Caco-2 (cell line): ENCODE measurements around the gene HPDL. TPM values are rescaled to one million over a fixed set of nuclear protein-coding genes. Genes with fewer than 3 reads are reported as not detected.
"Not testable (repeated sequence)": the region's sequence is repeated elsewhere in the genome, so short reads cannot be mapped to it uniquely, and the experiment has no call there.

Experiments
- BruUV-seq: library from RNA; stranded (reverse); fragments of 400-500 nt; replicated peaks from 2 replicates; lab custom pipeline; 2021; lab: Mats Ljungman, UMichigan
- CTCF ChIA-PET: fragments of 300-600 bp; sonication (Branson Sonifier 250); formaldehyde crosslinking; loops from one replicate; lab custom pipeline; 2022; ENCODE audit warnings: antibody characterized with exemption; lab: Charles Lee
- POLR2A ChIA-PET: fragments of 300-600 bp; sonication (Branson Sonifier 250); formaldehyde crosslinking; loops from one replicate; lab custom pipeline; 2022; ENCODE audit warnings: antibody characterized with exemption; lab: Charles Lee
- DNase-seq, 2 experiments: peaks; one replicate each; pipeline versions ENCODE4 v3.0.0 to v3.0.0-alpha.2; 2020 to 2022
- H3K27me3 ChIP-seq: replicated peaks from 2 replicates; pipeline ENCODE4 v1.6.0; 2011; ENCODE audit warnings: low read length; ENCODE audit not compliant: control insufficient read depth, insufficient read depth
- H3K36me3 ChIP-seq: 2 replicates; pipeline ENCODE4 v1.5.1; 2011; ENCODE audit warnings: low read length; ENCODE audit not compliant: control insufficient read depth, insufficient read depth
- H3K4me1 ChIP-seq: fragments of 250-450 bp; sonication (Bioruptor Pico); 2 replicates; pipeline ENCODE4 v1.5.1; 2020; ENCODE audit warnings: mild to moderate bottlenecking
- H3K4me3 ChIP-seq: 2 replicates; pipeline ENCODE4 v1.5.1; 2011; ENCODE audit warnings: low read depth, mild to moderate bottlenecking, control low read depth, low read length
- H3K9me3 ChIP-seq: fragments of 250-450 bp; sonication (Bioruptor Pico); 2 replicates; pipeline ENCODE4 v1.5.1; 2020; ENCODE audit warnings: mild to moderate bottlenecking, moderate library complexity
- H3K27ac Mint-ChIP-seq: one replicate; pipeline ENCODE4 v1.8.0; 2022; ENCODE audit warnings: mixed read lengths; ENCODE audit not compliant: unreplicated experiment
- H3K27me3 Mint-ChIP-seq: one replicate; pipeline ENCODE4 v1.8.0; 2022; ENCODE audit warnings: mixed read lengths; ENCODE audit not compliant: insufficient read depth, unreplicated experiment
- H3K36me3 Mint-ChIP-seq: one replicate; pipeline ENCODE4 v1.8.0; 2022; ENCODE audit warnings: mild to moderate bottlenecking, mixed read lengths; ENCODE audit not compliant: insufficient read depth, unreplicated experiment
- H3K4me1 Mint-ChIP-seq: one replicate; pipeline ENCODE4 v1.8.0; 2022; ENCODE audit warnings: low read depth, mixed read lengths; ENCODE audit not compliant: unreplicated experiment
- H3K4me3 Mint-ChIP-seq: one replicate; pipeline ENCODE4 v1.8.0; 2022; ENCODE audit warnings: mild to moderate bottlenecking, moderate library complexity, mixed read lengths; ENCODE audit not compliant: unreplicated experiment
- H3K9me3 Mint-ChIP-seq: one replicate; pipeline ENCODE4 v1.8.0; 2022; ENCODE audit warnings: mixed read lengths; ENCODE audit not compliant: unreplicated experiment
- CTCF ChIP-seq, 2 experiments: fragments of 200-600 bp in 1 of 2; IDR thresholded peaks; 1 replicate in 1 of 2; 2 replicates in 1 of 2; pipeline versions ENCODE4 v1.5.1 to v1.8.0; 2011 to 2022; ENCODE audit warnings: antibody characterized with exemption in 1 of 2, control low read depth in 1 of 2, inconsistent platforms in 1 of 2, low read depth in 1 of 2, low read length in 1 of 2, mild to moderate bottlenecking in 1 of 2, moderate library complexity in 1 of 2; ENCODE audit not compliant: insufficient read depth in 1 of 2, severe bottlenecking in 1 of 2, unreplicated experiment in 1 of 2
- intact Hi-C: fragments of 100-400 bp; cut with micrococcal nuclease; formaldehyde crosslinking; loops from one replicate; pipeline ENCODE4 v1.10.0; 2022; ENCODE audit not compliant: unreplicated experiment
- total RNA-seq: library from RNA; stranded (reverse); gene quantifications from 2 replicates; pipeline ENCODE4 v1.2.3, GENCODE V29; 2022

HPDL gene
- total RNA-seq, 1 experiment from 2014 or later = 90.6 TPM

- Mint-ChIP-seq H3K36me3 (no peaks in the 10 kb centered on the region), H3K4me1 (peaks cover 20% of the 10 kb centered on the region), H3K27ac (no peak overlapping the region), H3K27me3 (no peaks in the 10 kb centered on the region), H3K9me3 (no peaks in the 10 kb centered on the region), H3K4me3 (no peak overlapping the region)
- Histone ChIP-seq H3K4me3 (no peak overlapping the region), H3K4me1 (no peaks in the 10 kb centered on the region), H3K36me3 (no peaks in the 10 kb centered on the region), H3K9me3 (no peaks in the 10 kb centered on the region), H3K27me3 (no peaks in the 10 kb centered on the region)
- TF ChIP-seq CTCF (IDR thresholded peaks at IDR 0.05; ENCODE audit: insufficient read depth in 1 of 2, low read depth in 1 of 2, low read length in 1 of 2, severe bottlenecking in 1 of 2, unreplicated experiment in 1 of 2) = peak; percentile 39 to 40
- BruUV-seq = no TSS peak
- ChIA-PET POLR2A (interaction anchor here (0.7 to 1.1 kb wide), 2 partner anchors 70 to 131 kb away, joined by 3 to 5 read pairs; partner anchors contain the start of gene TESK2), CTCF (interaction anchor here (1.5 to 1.6 kb wide), 3 partner anchors 131 to 135 kb away, joined by 3 to 13 read pairs (median 9); partner anchors contain the start of gene TESK2)
- DNase-seq = peak in 1 of 2 experiments; percentile 53
- intact Hi-C loops = loop anchor here (1.0 to 5.0 kb wide), 2 partner anchors 37 to 131 kb away; partner anchors contain the start of gene TESK2
These were observed 33.3 kb downstream of the HPDL start for GRCh38 chr1:45359882-45360513.

- POLR2A ChIA-PET = interaction anchor here (1.1 kb wide), 1 partner anchor 130 kb away, joined by 5 read pairs; the partner anchor contains the start of gene TESK2
- H3K27ac Mint-ChIP-seq = not testable (repeated sequence)
These were observed 34.3 kb downstream of the HPDL start for GRCh38 chr1:45360981-45361380.

GRCh38 chr1:45364294-45364693, 37.6 kb downstream of the HPDL start:
- no peak for DNase-seq
- Histone ChIP-seq H3K4me3 (no peak overlapping the region), H3K4me1 (no peaks in the 10 kb centered on the region), H3K9me3 (no peaks in the 10 kb centered on the region), H3K36me3 (no peaks in the 10 kb centered on the region), H3K27me3 (no peaks in the 10 kb centered on the region)
- no peak for TF ChIP-seq CTCF (IDR thresholded peaks at IDR 0.05; ENCODE audit: insufficient read depth in 1 of 2, low read depth in 1 of 2, low read length in 1 of 2, severe bottlenecking in 1 of 2, unreplicated experiment in 1 of 2)
- BruUV-seq = no TSS peak
- ChIA-PET CTCF (interaction anchor here (1.2 kb wide), 1 partner anchor 127 kb away, joined by 7 read pairs; the partner anchor contains the start of gene TESK2), POLR2A (no interaction called here)
- Mint-ChIP-seq H3K36me3 (no peaks in the 10 kb centered on the region), H3K27ac (no peak overlapping the region), H3K27me3 (no peaks in the 10 kb centered on the region), H3K4me1 (peaks cover 6% of the 10 kb centered on the region), H3K4me3 (no peak overlapping the region), H3K9me3 (no peaks in the 10 kb centered on the region)
- intact Hi-C loops = loop anchor here (5.0 kb wide), 1 partner anchor 33 kb away; no protein-coding TSS in a partner anchor

More at GRCh38 chr1:45360981-45361380, 34.3 kb downstream of the HPDL start:
- not testable (repeated sequence) for H3K9me3 ChIP-seq, H3K27me3 ChIP-seq, H3K36me3 ChIP-seq, H3K36me3 Mint-ChIP-seq, H3K9me3 Mint-ChIP-seq, H3K27me3 Mint-ChIP-seq, DNase-seq, BruUV-seq, H3K4me3 ChIP-seq, H3K4me1 ChIP-seq, H3K4me3 Mint-ChIP-seq
- peaks cover 12% of the 10 kb centered on the region for H3K4me1 Mint-ChIP-seq
- CTCF ChIA-PET = interaction anchor here (1.5 to 1.6 kb wide), 2 partner anchors 130 to 134 kb away, joined by 3 to 9 read pairs; partner anchors contain the start of gene TESK2
- intact Hi-C loops = loop anchor here (1.0 to 5.0 kb wide), 2 partner anchors 36 to 130 kb away; partner anchors contain the start of gene TESK2
